Measurements from ENCODE around the gene SMIM10L1. TPM values are rescaled to one million over a fixed set of nuclear protein-coding genes. Genes with fewer than 3 reads are reported as not detected.

SMIM10L1 gene
- total RNA-seq, 3 donors from 2014 or later (not counting 1 experiment from before 2014, with no cell fraction given), result 8.6 to 10.7 (median 9.9) TPM

GRCh38 chr12:11186837-11187236 is 15.8 kb downstream of the SMIM10L1 start, which contains the start of gene TAS2R42:
Gene TAS2R42 (minus strand): TSS chr12:11186937. CDS start chr12:11186937, 0 bp downstream.
- no peaks in the 10 kb centered on the region for H3K36me3 Mint-ChIP-seq
- H3K27ac Mint-ChIP-seq, result no peak within 1 kb of the TSS
- no peak for DNase-seq
- no peak within 1 kb of the TSS for H3K4me3 ChIP-seq (ENCODE audit: low read length)
- no peaks in the 10 kb centered on the region for H3K4me1 Mint-ChIP-seq
- H3K36me3 ChIP-seq (ENCODE audit: control insufficient read depth, insufficient read depth, low read length), result no peaks in the 10 kb centered on the region
- no peak within 1 kb of the TSS for H3K4me3 Mint-ChIP-seq
- no peaks in the 10 kb centered on the region for H3K4me1 ChIP-seq (ENCODE audit: control insufficient read depth, insufficient read depth, low read length)
- TF ChIP-seq CTCF (IDR thresholded peaks at IDR 0.05), result no peak
- 82% methylated on average over 1 of the region's 2 CpGs for WGBS (ENCODE audit: insufficient coverage)
- H3K27me3 Mint-ChIP-seq (ENCODE audit: low read depth in 2 of 2), result no peaks in the 10 kb centered on the region
- ATAC-seq, result no peak
- H3K9me3 ChIP-seq (ENCODE audit: control insufficient read depth, insufficient read depth, low read length), result no peaks in the 10 kb centered on the region
- H3K27me3 ChIP-seq (ENCODE audit: control insufficient read depth, insufficient read depth, low read length), result no peaks in the 10 kb centered on the region
- H3K27ac ChIP-seq (ENCODE audit: low read length), result no peak within 1 kb of the TSS
- intact Hi-C loops (cut with micrococcal nuclease), result no loop called here
- no peaks in the 10 kb centered on the region for H3K9me3 Mint-ChIP-seq

- Histone ChIP-seq H3K4me1 (ENCODE audit: control insufficient read depth, insufficient read depth, low read length) (no peaks in the 10 kb centered on the region), H3K36me3 (ENCODE audit: control insufficient read depth, insufficient read depth, low read length) (no peaks in the 10 kb centered on the region), H3K27me3 (ENCODE audit: control insufficient read depth, insufficient read depth, low read length) (no peaks in the 10 kb centered on the region), H3K4me3 (ENCODE audit: low read length) (no peak overlapping the region), H3K9me3 (ENCODE audit: control insufficient read depth, insufficient read depth, low read length) (no peaks in the 10 kb centered on the region), H3K27ac (ENCODE audit: low read length) (no peak overlapping the region)
- intact Hi-C loops (cut with micrococcal nuclease), result no loop called here
- Mint-ChIP-seq H3K27me3 (ENCODE audit: low read depth in 2 of 2) (no peaks in the 10 kb centered on the region), H3K4me3 (no peak overlapping the region), H3K9me3 (no peaks in the 10 kb centered on the region), H3K4me1 (no peaks in the 10 kb centered on the region), H3K36me3 (no peaks in the 10 kb centered on the region), H3K27ac (no peak overlapping the region)
- ATAC-seq, result no peak
- TF ChIP-seq CTCF (IDR thresholded peaks at IDR 0.05), result no peak
- DNase-seq, result no peak
Observed at GRCh38 chr12:11202811-11203210, 31.8 kb downstream of the SMIM10L1 start.

- ATAC-seq (no peak), DNase-seq (no peak)
- WGBS (ENCODE audit: insufficient coverage), result 85% methylated on average over 2 of the region's 3 CpGs
- H3K4me1 ChIP-seq (ENCODE audit: control insufficient read depth, insufficient read depth, low read length), result no peaks in the 10 kb centered on the region
- Mint-ChIP-seq H3K27ac (no peak overlapping the region), H3K4me1 (no peaks in the 10 kb centered on the region), H3K27me3 (ENCODE audit: low read depth in 2 of 2) (no peaks in the 10 kb centered on the region), H3K4me3 (no peak overlapping the region), H3K36me3 (no peaks in the 10 kb centered on the region), H3K9me3 (no peaks in the 10 kb centered on the region)
- H3K4me3 ChIP-seq (ENCODE audit: low read length), result no peak overlapping the region
- no peak overlapping the region for H3K27ac ChIP-seq (ENCODE audit: low read length)
- intact Hi-C loops (cut with micrococcal nuclease), result no loop called here
- H3K9me3 ChIP-seq (ENCODE audit: control insufficient read depth, insufficient read depth, low read length), result no peaks in the 10 kb centered on the region
- H3K36me3 ChIP-seq (ENCODE audit: control insufficient read depth, insufficient read depth, low read length), result no peaks in the 10 kb centered on the region
- H3K27me3 ChIP-seq (ENCODE audit: control insufficient read depth, insufficient read depth, low read length), result no peaks in the 10 kb centered on the region
- TF ChIP-seq CTCF (IDR thresholded peaks at IDR 0.05), result no peak
Observed at GRCh38 chr12:11204173-11204572, 33.2 kb downstream of the SMIM10L1 start.

GRCh38 chr12:11209113-11209512 is 38.1 kb downstream of the SMIM10L1 start:
- intact Hi-C loops (cut with micrococcal nuclease), result no loop called here
- H3K4me1 Mint-ChIP-seq, result no peaks in the 10 kb centered on the region
- no peak for DNase-seq

More at GRCh38 chr12:11209113-11209512, 38.1 kb downstream of the SMIM10L1 start:
- H3K27ac Mint-ChIP-seq, result no peak overlapping the region
- Histone ChIP-seq H3K27me3 (ENCODE audit: control insufficient read depth, insufficient read depth, low read length) (no peaks in the 10 kb centered on the region), H3K4me3 (ENCODE audit: low read length) (no peak overlapping the region), H3K36me3 (ENCODE audit: control insufficient read depth, insufficient read depth, low read length) (no peaks in the 10 kb centered on the region), H3K9me3 (ENCODE audit: control insufficient read depth, insufficient read depth, low read length) (no peaks in the 10 kb centered on the region), H3K4me1 (ENCODE audit: control insufficient read depth, insufficient read depth, low read length) (no peaks in the 10 kb centered on the region), H3K27ac (ENCODE audit: low read length) (no peak overlapping the region)
- no peaks in the 10 kb centered on the region for H3K9me3 Mint-ChIP-seq
- no peak for TF ChIP-seq CTCF (IDR thresholded peaks at IDR 0.05)
- H3K27me3 Mint-ChIP-seq (ENCODE audit: low read depth in 2 of 2), result no peaks in the 10 kb centered on the region
- H3K4me3 Mint-ChIP-seq, result no peak overlapping the region
- no peak for ATAC-seq
- peaks cover 4% of the 10 kb centered on the region for H3K36me3 Mint-ChIP-seq
- 95% methylated on average over 1 of the region's 1 CpG for WGBS (ENCODE audit: insufficient coverage)
